Retinal pigment epithelial cell (primary cell): ENCODE data around the gene ASGR1.

Experiments used
- DNase-seq: peaks from one replicate; pipeline ENCODE4 v3.0.0-alpha.2; 2010; ENCODE audit warnings: low read depth
- H3K4me3 ChIP-seq: 2 replicates; pipeline ENCODE4 v1.5.1; 2011; ENCODE audit warnings: mild to moderate bottlenecking, low read length, control low read depth, moderate library complexity
- CTCF ChIP-seq: conservative IDR thresholded peaks from 2 replicates; pipeline ENCODE4 v1.5.1; 2011; ENCODE audit warnings: low read depth, low read length, control low read depth, inconsistent platforms

ASGR1 gene

GRCh38 chr17:7124923-7125322 is 54.2 kb downstream of the ASGR1 start:
- TF ChIP-seq CTCF: no peak
- DNase-seq: no peak
- H3K4me3 ChIP-seq: no peak overlapping the region

GRCh38 chr17:7123844-7124243 is 55.3 kb downstream of the ASGR1 start:
- H3K4me3 ChIP-seq: no peak overlapping the region
- DNase-seq: no peak
- no peak for TF ChIP-seq CTCF
